MCF 10A (cell line): ENCODE data around the gene LPIN1. TPM values are rescaled to one million over a fixed set of nuclear protein-coding genes. Genes with fewer than 3 reads are reported as not detected.
A peak's percentile ranks its signal among the peaks of the same experiment; 100 is the strongest.

Experiments
- BruUV-seq: library from RNA; stranded (reverse); fragments of 400-500 nt; replicated peaks from 2 replicates; lab custom pipeline; 2021; lab: Mats Ljungman, UMichigan
- CTCF ChIA-PET: fragments of 300-600 bp; sonication (Branson Sonifier 250); formaldehyde crosslinking; extraction: SDS; loops from one replicate; lab custom pipeline; 2021; ENCODE audit warnings: antibody characterized with exemption, inconsistent platforms; lab: Yijun Ruan, JAX
- POLR2A ChIA-PET: fragments of 300-600, 350-650 bp; sonication (Branson Sonifier 250); formaldehyde crosslinking; extraction: SDS; loops from one replicate; lab custom pipeline; 2020; ENCODE audit warnings: antibody characterized with exemption, inconsistent platforms; lab: Yijun Ruan, JAX
- DNase-seq: peaks from one replicate; pipeline ENCODE4 v3.0.0-alpha.2; 2018; ENCODE audit not compliant: unreplicated experiment
- H3K27ac Mint-ChIP-seq: one replicate; pipeline ENCODE4 v1.8.0; 2022; ENCODE audit warnings: mild to moderate bottlenecking, low read depth, mixed read lengths; ENCODE audit not compliant: unreplicated experiment
- H3K27me3 Mint-ChIP-seq: one replicate; pipeline ENCODE4 v1.8.0; 2022; ENCODE audit warnings: mixed read lengths; ENCODE audit not compliant: insufficient read depth, unreplicated experiment
- H3K36me3 Mint-ChIP-seq: one replicate; pipeline ENCODE4 v1.8.0; 2022; ENCODE audit warnings: mild to moderate bottlenecking, moderate library complexity, mixed read lengths; ENCODE audit not compliant: insufficient read depth, unreplicated experiment
- H3K4me1 Mint-ChIP-seq: one replicate; pipeline ENCODE4 v1.8.0; 2022; ENCODE audit warnings: mixed read lengths; ENCODE audit not compliant: insufficient read depth, unreplicated experiment
- H3K4me3 Mint-ChIP-seq: one replicate; pipeline ENCODE4 v1.8.0; 2022; ENCODE audit warnings: mild to moderate bottlenecking, moderate library complexity, mixed read lengths; ENCODE audit not compliant: unreplicated experiment
- H3K9me3 Mint-ChIP-seq: one replicate; pipeline ENCODE4 v1.8.0; 2022; ENCODE audit warnings: mixed read lengths; ENCODE audit not compliant: unreplicated experiment
- CTCF ChIP-seq: fragments of 200-600 bp; IDR thresholded peaks from one replicate; pipeline ENCODE4 v1.8.0; 2022; ENCODE audit warnings: antibody characterized with exemption, mild to moderate bottlenecking; ENCODE audit not compliant: unreplicated experiment
- intact Hi-C: fragments of 100-400 bp; cut with micrococcal nuclease; formaldehyde crosslinking; loops from 2 replicates; pipeline ENCODE4 v1.14.1; 2022
- total RNA-seq: library from RNA; stranded (reverse); gene quantifications from 2 replicates; pipeline ENCODE4 v1.2.3, GENCODE V29; 2022

LPIN1 gene
- total RNA-seq, 1 experiment from 2014 or later: 65.7 TPM

- TF ChIP-seq CTCF: no peak
- BruUV-seq: no TSS peak
- H3K36me3 Mint-ChIP-seq: peaks cover 97% of the 10 kb centered on the region
- no peak for DNase-seq
- peaks cover 22% of the 10 kb centered on the region for H3K4me1 Mint-ChIP-seq
- no peaks in the 10 kb centered on the region for H3K27me3 Mint-ChIP-seq
- no peak overlapping the region for H3K4me3 Mint-ChIP-seq
- ChIA-PET POLR2A (interaction anchor here (1.1 kb wide), 1 partner anchor 15 kb away, joined by 4 read pairs; no protein-coding TSS in a partner anchor), CTCF (interaction anchor here (0.5 to 3.8 kb wide), 8 partner anchors 11 to 157 kb away, joined by 3 to 21 read pairs (median 4); no protein-coding TSS in a partner anchor)
- H3K9me3 Mint-ChIP-seq: no peaks in the 10 kb centered on the region
- intact Hi-C loops: no loop called here
- H3K27ac Mint-ChIP-seq: no peak overlapping the region
Measured at GRCh38 chr2:11766016-11766415, 19.6 kb downstream of the LPIN1 start.

GRCh38 chr2:11767779-11768178 lies 21.3 kb downstream of the LPIN1 start:
- intact Hi-C loops: no loop called here
- Mint-ChIP-seq H3K4me3 (no peak overlapping the region), H3K27me3 (no peaks in the 10 kb centered on the region), H3K27ac (no peak overlapping the region), H3K9me3 (no peaks in the 10 kb centered on the region), H3K36me3 (peaks cover 100% of the 10 kb centered on the region), H3K4me1 (peaks cover 19% of the 10 kb centered on the region)
- CTCF ChIA-PET: interaction anchor here (1.0 to 3.8 kb wide), 4 partner anchors 13 to 75 kb away, joined by 3 to 21 read pairs (median 4); no protein-coding TSS in a partner anchor
- DNase-seq: no peak
- TF ChIP-seq CTCF: no peak
- BruUV-seq: TSS peak; percentile 6
- POLR2A ChIA-PET: no interaction called here

- intact Hi-C loops: no loop called here
Measured at GRCh38 chr2:11768946-11769345, 22.5 kb downstream of the LPIN1 start.

GRCh38 chr2:11769516-11769915 lies 23.1 kb downstream of the LPIN1 start:
- H3K27ac Mint-ChIP-seq: no peak overlapping the region
- no TSS peak for BruUV-seq
- no peak for TF ChIP-seq CTCF
- no peaks in the 10 kb centered on the region for H3K27me3 Mint-ChIP-seq
- H3K4me1 Mint-ChIP-seq: peaks cover 7% of the 10 kb centered on the region
- peaks cover 100% of the 10 kb centered on the region for H3K36me3 Mint-ChIP-seq
- POLR2A ChIA-PET: interaction anchor here (0.6 to 1.3 kb wide), 2 partner anchors 11 to 956 kb away, joined by 3 read pairs; no protein-coding TSS in a partner anchor
- no peaks in the 10 kb centered on the region for H3K9me3 Mint-ChIP-seq
- DNase-seq: no peak
- intact Hi-C loops: no loop called here
- CTCF ChIA-PET: interaction anchor here (0.6 to 1.9 kb wide), 3 partner anchors 9 to 77 kb away, joined by 3 to 8 read pairs (median 7); no protein-coding TSS in a partner anchor
- H3K4me3 Mint-ChIP-seq: no peak overlapping the region

More at GRCh38 chr2:11768946-11769345, 22.5 kb downstream of the LPIN1 start:
- no peak overlapping the region for H3K27ac Mint-ChIP-seq
- CTCF ChIA-PET: interaction anchor here (1.9 kb wide), 1 partner anchor 11 kb away, joined by 8 read pairs; no protein-coding TSS in a partner anchor
- TF ChIP-seq CTCF: no peak
- peaks cover 8% of the 10 kb centered on the region for H3K4me1 Mint-ChIP-seq
- no peak for DNase-seq
- peaks cover 100% of the 10 kb centered on the region for H3K36me3 Mint-ChIP-seq
- no TSS peak for BruUV-seq
- H3K4me3 Mint-ChIP-seq: no peak overlapping the region
- no peaks in the 10 kb centered on the region for H3K27me3 Mint-ChIP-seq
- no peaks in the 10 kb centered on the region for H3K9me3 Mint-ChIP-seq
- POLR2A ChIA-PET: interaction anchor here (0.6 kb wide), 1 partner anchor 956 kb away, joined by 3 read pairs; no protein-coding TSS in a partner anchor
